Measurements from ENCODE around the gene TCF12.

Gene TCF12

DNA sequence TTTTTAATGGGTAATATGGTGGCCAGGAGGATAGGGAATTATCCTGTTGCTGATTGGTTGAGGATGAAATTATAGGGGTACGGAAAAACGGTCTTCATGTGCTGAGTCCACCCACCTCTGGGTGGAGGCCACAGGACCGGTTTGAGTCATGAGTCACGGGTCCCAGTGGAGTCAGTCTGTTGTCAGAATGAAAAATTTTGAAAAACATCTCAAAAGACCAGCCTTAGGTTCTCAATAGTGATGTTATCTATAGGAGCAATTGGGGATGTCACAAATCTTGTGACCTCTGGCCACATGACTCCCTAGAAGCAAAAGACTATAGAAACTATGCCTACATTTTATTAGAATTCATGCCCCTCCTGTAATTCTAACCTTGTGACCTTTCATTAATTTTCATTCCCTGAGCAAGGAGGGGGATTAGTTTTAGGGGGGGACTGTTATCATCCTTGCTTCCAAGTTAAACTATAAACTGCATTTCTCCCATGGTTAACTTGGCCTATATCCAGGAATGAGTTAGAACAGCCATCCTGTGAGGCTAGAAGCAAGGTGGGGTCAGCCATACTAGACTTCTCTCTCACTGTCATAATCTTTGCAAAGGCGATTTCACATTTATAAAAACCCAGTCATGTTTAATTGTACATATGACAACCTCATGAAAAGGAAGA is 101.2 kb downstream of the TCF12 start:
- peaks cover 25% of the 10 kb centered on the region for H3K4me1 ChIP-seq (ENCODE audit: control insufficient read depth, insufficient read depth, low read length)
- DNase-seq (ENCODE audit: low read depth), result no peak

DNA sequence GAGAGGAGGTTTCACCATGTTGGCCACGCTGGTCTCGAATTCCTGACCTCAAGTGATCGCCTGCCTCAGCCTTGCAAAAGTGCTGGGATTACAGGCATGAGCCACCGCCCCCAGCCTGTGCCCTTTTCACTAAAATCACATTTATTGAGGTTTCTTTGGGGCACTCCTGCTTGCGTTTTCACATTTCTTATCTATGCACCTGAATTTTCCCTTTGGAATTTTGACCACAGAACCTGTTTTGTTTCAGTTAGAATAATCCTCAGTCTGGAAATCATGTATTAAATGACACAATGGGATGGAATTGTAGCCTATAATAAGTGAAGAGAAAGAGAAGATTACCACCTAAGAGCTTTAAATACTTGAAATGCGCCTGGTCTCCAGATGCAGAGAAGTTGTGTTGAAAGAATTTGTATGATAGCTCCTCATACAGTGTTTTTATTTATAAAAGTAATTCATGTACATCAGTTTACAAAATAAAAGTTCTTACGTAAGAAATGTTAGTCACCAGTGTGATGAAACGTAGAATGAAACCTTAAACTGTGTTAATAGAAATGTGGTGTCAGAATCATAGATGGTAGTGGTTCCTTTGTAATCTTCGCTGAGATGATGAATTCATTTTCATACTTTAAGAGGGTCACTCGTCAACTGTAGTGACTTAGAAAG is 107.0 kb downstream of the TCF12 start:
- no peak overlapping the region for H3K4me3 ChIP-seq (ENCODE audit: low read length)
- no peaks in the 10 kb centered on the region for H3K36me3 ChIP-seq (ENCODE audit: control insufficient read depth, insufficient read depth, low read length, severe bottlenecking)
- H3K27me3 ChIP-seq (replicated peaks; ENCODE audit: control insufficient read depth, insufficient read depth, low read length), result no peaks in the 10 kb centered on the region
- peaks cover 21% of the 10 kb centered on the region for H3K4me1 ChIP-seq (ENCODE audit: control insufficient read depth, insufficient read depth, low read length)
- H3K9ac ChIP-seq (ENCODE audit: low read length), result no peak overlapping the region
- no peaks in the 10 kb centered on the region for H3K9me3 ChIP-seq (ENCODE audit: control insufficient read depth, low read length)
- peak; percentile 59 for DNase-seq (ENCODE audit: low read depth)

More for the DNA sequence above, 101.2 kb downstream of the TCF12 start:
- Histone ChIP-seq H3K9ac (ENCODE audit: low read length) (no peak overlapping the region), H3K27me3 (replicated peaks; ENCODE audit: control insufficient read depth, insufficient read depth, low read length) (no peaks in the 10 kb centered on the region), H3K36me3 (ENCODE audit: control insufficient read depth, insufficient read depth, low read length, severe bottlenecking) (no peaks in the 10 kb centered on the region), H3K9me3 (ENCODE audit: control insufficient read depth, low read length) (no peaks in the 10 kb centered on the region), H3K4me3 (ENCODE audit: low read length) (no peak overlapping the region)

DNA sequence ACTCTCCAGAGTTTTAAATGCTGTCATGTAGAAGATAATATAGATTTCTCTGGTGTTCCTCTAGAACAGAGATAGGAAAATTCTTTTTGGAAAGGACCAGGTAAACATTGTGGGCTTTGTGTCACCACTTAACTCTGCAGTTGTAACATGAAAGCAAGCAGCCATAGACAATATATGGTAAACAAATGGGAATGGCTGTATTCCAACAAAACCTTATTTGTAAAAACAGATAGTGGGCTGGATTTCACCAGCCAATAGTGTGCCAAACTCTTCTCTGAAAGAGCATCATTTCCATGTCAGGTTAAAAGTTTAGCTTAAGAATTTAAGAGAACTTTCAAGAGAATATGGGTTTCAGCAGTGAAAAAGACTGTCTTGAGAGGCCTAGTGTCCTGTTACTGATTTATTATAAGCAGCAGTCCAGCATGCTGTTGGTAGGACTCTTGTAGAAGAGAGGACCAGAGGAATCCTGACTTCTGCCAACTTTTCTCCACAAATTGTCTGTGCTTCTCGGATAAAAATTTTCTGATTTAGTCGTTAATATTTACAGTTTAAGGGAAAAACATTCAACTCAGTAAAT is 107.7 kb downstream of the TCF12 start:
- H3K27me3 ChIP-seq (replicated peaks; ENCODE audit: control insufficient read depth, insufficient read depth, low read length), result no peaks in the 10 kb centered on the region
- no peak overlapping the region for H3K4me3 ChIP-seq (ENCODE audit: low read length)
- no peaks in the 10 kb centered on the region for H3K36me3 ChIP-seq (ENCODE audit: control insufficient read depth, insufficient read depth, low read length, severe bottlenecking)
- H3K9me3 ChIP-seq (ENCODE audit: control insufficient read depth, low read length), result no peaks in the 10 kb centered on the region
- no peak overlapping the region for H3K9ac ChIP-seq (ENCODE audit: low read length)
- H3K4me1 ChIP-seq (ENCODE audit: control insufficient read depth, insufficient read depth, low read length), result peaks cover 24% of the 10 kb centered on the region
- DNase-seq (ENCODE audit: low read depth), result no peak

DNA sequence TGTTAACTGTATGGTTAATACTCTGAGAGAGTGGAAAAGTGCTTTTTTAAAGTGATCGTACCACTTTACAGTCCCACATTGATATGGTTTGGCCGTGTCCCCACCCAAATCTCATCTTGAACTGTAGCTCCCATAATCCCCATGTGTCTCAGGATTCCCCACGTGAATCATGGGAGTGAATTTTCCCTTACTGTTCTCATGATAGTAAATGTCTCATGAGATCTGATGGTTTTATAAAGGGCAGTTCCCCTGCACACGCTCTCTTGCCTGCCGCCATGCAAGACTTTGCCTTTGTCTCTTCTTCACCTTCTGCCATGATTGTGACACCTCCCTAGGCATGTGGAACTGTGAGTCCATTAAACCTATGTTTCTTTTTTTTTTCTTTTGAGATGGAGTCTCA is 109.2 kb downstream of the TCF12 start:
- H3K9ac ChIP-seq (ENCODE audit: low read length), result no peak overlapping the region
- no peak for DNase-seq (ENCODE audit: low read depth)
- H3K4me3 ChIP-seq (ENCODE audit: low read length), result no peak overlapping the region
- H3K27me3 ChIP-seq (replicated peaks; ENCODE audit: control insufficient read depth, insufficient read depth, low read length), result no peaks in the 10 kb centered on the region
- H3K9me3 ChIP-seq (ENCODE audit: control insufficient read depth, low read length), result no peaks in the 10 kb centered on the region
- no peaks in the 10 kb centered on the region for H3K36me3 ChIP-seq (ENCODE audit: control insufficient read depth, insufficient read depth, low read length, severe bottlenecking)
- peaks cover 33% of the 10 kb centered on the region for H3K4me1 ChIP-seq (ENCODE audit: control insufficient read depth, insufficient read depth, low read length)

DNA sequence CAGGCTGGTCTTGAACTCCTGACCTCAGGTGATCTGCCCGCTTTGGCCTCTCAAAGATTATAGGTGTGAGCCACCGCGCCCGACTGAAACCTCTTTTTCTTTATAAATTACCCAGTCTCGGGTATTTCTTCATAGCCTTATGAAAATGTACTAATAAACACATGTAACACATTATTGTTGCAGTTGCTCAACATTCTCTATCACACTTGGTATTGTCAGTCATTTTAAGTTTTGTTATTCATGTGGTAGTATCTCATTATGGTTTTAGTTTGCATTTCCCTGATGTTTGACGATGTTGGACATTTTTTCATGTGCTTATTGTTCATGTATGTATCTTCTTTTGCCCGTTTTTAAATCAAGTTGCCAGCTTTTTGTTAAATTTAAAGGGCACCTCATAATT is 109.7 kb downstream of the TCF12 start:
- Histone ChIP-seq H3K27me3 (replicated peaks; ENCODE audit: control insufficient read depth, insufficient read depth, low read length) (no peaks in the 10 kb centered on the region), H3K4me1 (ENCODE audit: control insufficient read depth, insufficient read depth, low read length) (peaks cover 34% of the 10 kb centered on the region), H3K36me3 (ENCODE audit: control insufficient read depth, insufficient read depth, low read length, severe bottlenecking) (no peaks in the 10 kb centered on the region), H3K9me3 (ENCODE audit: control insufficient read depth, low read length) (no peaks in the 10 kb centered on the region), H3K4me3 (ENCODE audit: low read length) (no peak overlapping the region), H3K9ac (ENCODE audit: low read length) (no peak overlapping the region)
- DNase-seq (ENCODE audit: low read depth), result no peak

DNA sequence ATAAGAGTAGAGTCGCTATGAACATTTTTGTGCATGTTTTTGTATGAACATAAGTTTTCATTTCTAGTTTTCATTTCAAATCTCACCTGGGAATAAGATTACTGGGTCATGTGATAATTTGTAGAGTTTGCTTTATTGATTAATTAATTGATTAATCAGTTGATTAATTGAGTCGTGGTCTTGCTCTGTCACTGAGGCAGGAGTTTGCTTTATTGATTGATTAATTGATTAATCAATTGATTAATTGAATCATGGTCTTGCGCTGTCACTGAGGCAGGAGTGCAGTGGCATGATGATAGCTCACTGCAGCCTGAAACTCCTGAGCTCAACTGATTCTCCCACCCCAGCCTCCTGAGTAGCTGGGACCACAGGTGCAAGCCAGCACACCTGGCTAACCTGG is 111.6 kb downstream of the TCF12 start:
- no peaks in the 10 kb centered on the region for H3K9me3 ChIP-seq (ENCODE audit: control insufficient read depth, low read length)
- H3K9ac ChIP-seq (ENCODE audit: low read length), result no peak overlapping the region
- H3K4me3 ChIP-seq (ENCODE audit: low read length), result no peak overlapping the region
- H3K36me3 ChIP-seq (ENCODE audit: control insufficient read depth, insufficient read depth, low read length, severe bottlenecking), result no peaks in the 10 kb centered on the region
- no peaks in the 10 kb centered on the region for H3K27me3 ChIP-seq (replicated peaks; ENCODE audit: control insufficient read depth, insufficient read depth, low read length)
- peaks cover 45% of the 10 kb centered on the region for H3K4me1 ChIP-seq (ENCODE audit: control insufficient read depth, insufficient read depth, low read length)
- DNase-seq (ENCODE audit: low read depth), result no peak

DNA sequence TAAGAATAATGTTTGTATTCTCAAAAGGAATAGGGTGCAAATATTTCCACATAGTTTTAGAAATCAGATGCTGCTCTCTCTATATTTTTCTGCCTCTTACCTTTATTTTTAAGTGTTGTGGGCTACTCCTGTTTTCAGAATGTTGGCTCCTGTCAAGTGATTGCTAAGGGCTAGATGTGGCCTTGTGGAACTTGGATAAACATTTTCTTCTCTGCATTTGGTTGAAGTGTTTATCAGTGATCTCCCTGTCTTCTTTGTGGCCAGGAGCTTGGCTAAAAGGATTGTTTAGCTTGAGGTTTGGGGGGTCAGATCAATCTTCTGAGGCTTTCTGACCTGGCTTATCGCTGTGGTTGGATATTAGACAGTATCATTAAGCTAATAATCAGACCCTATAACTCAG is 112.6 kb downstream of the TCF12 start:
- no peak for DNase-seq (ENCODE audit: low read depth)
- peaks cover 34% of the 10 kb centered on the region for H3K4me1 ChIP-seq (ENCODE audit: control insufficient read depth, insufficient read depth, low read length)
- H3K4me3 ChIP-seq (ENCODE audit: low read length), result no peak overlapping the region
- no peaks in the 10 kb centered on the region for H3K27me3 ChIP-seq (replicated peaks; ENCODE audit: control insufficient read depth, insufficient read depth, low read length)
- no peaks in the 10 kb centered on the region for H3K9me3 ChIP-seq (ENCODE audit: control insufficient read depth, low read length)
- H3K9ac ChIP-seq (ENCODE audit: low read length), result peak overlapping the region; percentile 7
- no peaks in the 10 kb centered on the region for H3K36me3 ChIP-seq (ENCODE audit: control insufficient read depth, insufficient read depth, low read length, severe bottlenecking)

DNA sequence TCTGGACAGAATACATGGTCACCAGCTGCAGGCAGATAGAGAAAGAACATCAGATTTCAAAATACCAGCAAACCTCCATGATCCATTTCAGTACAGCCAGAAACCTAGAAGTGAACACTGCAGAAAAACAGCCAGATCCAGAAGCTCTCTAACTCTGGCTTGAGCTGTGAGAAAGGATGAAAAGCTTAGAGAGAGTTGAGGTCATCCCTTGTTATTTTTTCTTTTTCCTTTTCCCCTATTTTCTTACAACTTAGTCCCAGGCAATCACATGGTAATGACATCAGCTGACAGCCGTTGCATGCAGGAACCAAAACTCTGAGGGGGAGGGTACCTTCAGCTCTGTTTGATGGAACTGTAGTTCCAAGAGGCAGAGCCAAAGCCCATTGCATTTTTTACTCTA is 113.2 kb downstream of the TCF12 start:
- peak; percentile 7 for DNase-seq (ENCODE audit: low read depth)
- Histone ChIP-seq H3K36me3 (ENCODE audit: control insufficient read depth, insufficient read depth, low read length, severe bottlenecking) (no peaks in the 10 kb centered on the region), H3K9me3 (ENCODE audit: control insufficient read depth, low read length) (no peaks in the 10 kb centered on the region), H3K4me3 (ENCODE audit: low read length) (peak overlapping the region; percentile 28), H3K9ac (ENCODE audit: low read length) (peak overlapping the region; percentile 7), H3K27me3 (replicated peaks; ENCODE audit: control insufficient read depth, insufficient read depth, low read length) (no peaks in the 10 kb centered on the region), H3K4me1 (ENCODE audit: control insufficient read depth, insufficient read depth, low read length) (peaks cover 31% of the 10 kb centered on the region)

DNA sequence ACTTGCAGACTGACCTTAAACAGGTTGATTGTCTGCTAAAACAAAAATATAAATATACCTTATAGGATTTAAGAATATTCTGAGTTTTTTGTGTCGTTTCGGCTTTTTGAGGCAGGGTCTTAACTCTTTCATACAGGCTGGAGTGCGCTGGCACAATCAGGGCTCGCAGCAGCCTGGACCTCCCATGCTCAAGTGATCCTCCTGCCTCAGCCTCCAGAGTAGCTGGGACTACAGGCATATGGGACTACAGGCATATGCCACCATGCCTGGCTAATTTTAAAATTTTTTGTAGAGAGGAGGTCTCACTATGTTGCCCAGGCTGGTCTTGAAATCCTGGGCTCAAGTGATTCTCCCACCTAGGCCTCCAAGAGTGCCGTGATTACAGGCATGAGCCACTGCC is 113.9 kb downstream of the TCF12 start:
- Histone ChIP-seq H3K27me3 (replicated peaks; ENCODE audit: control insufficient read depth, insufficient read depth, low read length) (no peaks in the 10 kb centered on the region), H3K9ac (ENCODE audit: low read length) (no peak overlapping the region), H3K9me3 (ENCODE audit: control insufficient read depth, low read length) (no peaks in the 10 kb centered on the region)

DNA sequence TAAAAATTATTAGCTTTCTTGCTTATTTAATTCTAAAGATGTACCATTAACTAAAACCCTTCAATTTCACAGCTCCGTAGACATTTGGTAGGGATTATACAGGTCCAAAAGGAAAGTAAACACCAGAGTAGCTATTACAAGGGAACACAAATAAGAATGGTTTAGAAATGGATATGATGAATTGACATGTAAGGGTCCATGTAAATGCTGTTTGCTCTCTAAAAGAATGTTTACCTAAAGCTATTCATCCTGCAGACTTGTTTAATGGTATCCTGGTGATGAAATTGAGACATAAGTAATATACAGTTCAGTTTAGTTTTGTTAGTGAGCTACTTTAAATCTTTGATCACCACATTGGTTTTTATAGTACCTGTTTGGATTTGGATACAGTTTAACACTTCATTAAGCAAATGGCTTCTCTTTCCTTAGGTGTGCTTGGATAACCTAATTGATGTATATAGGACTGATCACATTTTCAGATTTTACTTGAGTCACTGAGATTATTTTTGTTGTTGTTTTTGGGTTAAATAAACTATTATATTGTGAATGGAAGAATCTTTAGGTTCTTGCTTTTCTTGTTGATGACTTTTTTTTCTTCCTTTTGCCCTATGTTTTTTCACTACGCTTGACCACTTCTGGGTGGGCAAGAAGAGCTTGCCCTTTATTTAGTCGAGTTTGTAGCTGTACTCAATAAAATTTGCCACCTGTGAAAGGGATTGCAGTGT is 115.4 kb downstream of the TCF12 start:
- H3K36me3 ChIP-seq (ENCODE audit: control insufficient read depth, insufficient read depth, low read length, severe bottlenecking), result no peaks in the 10 kb centered on the region
- H3K9ac ChIP-seq (ENCODE audit: low read length), result no peak overlapping the region
- H3K9me3 ChIP-seq (ENCODE audit: control insufficient read depth, low read length), result no peaks in the 10 kb centered on the region
- no peaks in the 10 kb centered on the region for H3K27me3 ChIP-seq (replicated peaks; ENCODE audit: control insufficient read depth, insufficient read depth, low read length)
- H3K4me3 ChIP-seq (ENCODE audit: low read length), result no peak overlapping the region
- DNase-seq (ENCODE audit: low read depth), result no peak
- peaks cover 29% of the 10 kb centered on the region for H3K4me1 ChIP-seq (ENCODE audit: control insufficient read depth, insufficient read depth, low read length)

More for the DNA sequence above, 113.9 kb downstream of the TCF12 start:
- no peaks in the 10 kb centered on the region for H3K36me3 ChIP-seq (ENCODE audit: control insufficient read depth, insufficient read depth, low read length, severe bottlenecking)
- DNase-seq (ENCODE audit: low read depth), result no peak
- H3K4me1 ChIP-seq (ENCODE audit: control insufficient read depth, insufficient read depth, low read length), result peaks cover 31% of the 10 kb centered on the region
- H3K4me3 ChIP-seq (ENCODE audit: low read length), result no peak overlapping the region

DNA sequence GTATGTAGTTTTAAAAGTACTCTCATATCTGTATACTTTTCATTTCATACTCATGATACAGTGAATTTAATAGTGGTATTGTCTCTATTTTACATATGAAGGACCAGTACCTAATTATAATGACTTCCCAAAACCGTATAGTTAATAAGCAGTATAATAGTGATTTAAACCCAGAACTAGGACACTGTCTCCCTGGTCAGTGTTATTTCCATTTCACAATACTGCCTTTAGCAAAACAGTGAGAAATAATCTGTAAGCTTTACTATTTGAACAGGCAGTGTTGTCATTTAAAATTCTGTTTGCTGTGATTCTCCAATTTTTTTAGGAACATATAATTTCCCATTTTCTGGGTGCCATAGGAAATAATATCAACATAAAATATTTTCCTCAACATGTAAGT is 116.2 kb downstream of the TCF12 start:
- DNase-seq (ENCODE audit: low read depth), result no peak
- no peak overlapping the region for H3K9ac ChIP-seq (ENCODE audit: low read length)
- peaks cover 29% of the 10 kb centered on the region for H3K4me1 ChIP-seq (ENCODE audit: control insufficient read depth, insufficient read depth, low read length)
- no peaks in the 10 kb centered on the region for H3K9me3 ChIP-seq (ENCODE audit: control insufficient read depth, low read length)
- no peaks in the 10 kb centered on the region for H3K27me3 ChIP-seq (replicated peaks; ENCODE audit: control insufficient read depth, insufficient read depth, low read length)
- H3K4me3 ChIP-seq (ENCODE audit: low read length), result no peak overlapping the region
- no peaks in the 10 kb centered on the region for H3K36me3 ChIP-seq (ENCODE audit: control insufficient read depth, insufficient read depth, low read length, severe bottlenecking)
